ENCODE measurements around the gene NIFK.

DNA sequence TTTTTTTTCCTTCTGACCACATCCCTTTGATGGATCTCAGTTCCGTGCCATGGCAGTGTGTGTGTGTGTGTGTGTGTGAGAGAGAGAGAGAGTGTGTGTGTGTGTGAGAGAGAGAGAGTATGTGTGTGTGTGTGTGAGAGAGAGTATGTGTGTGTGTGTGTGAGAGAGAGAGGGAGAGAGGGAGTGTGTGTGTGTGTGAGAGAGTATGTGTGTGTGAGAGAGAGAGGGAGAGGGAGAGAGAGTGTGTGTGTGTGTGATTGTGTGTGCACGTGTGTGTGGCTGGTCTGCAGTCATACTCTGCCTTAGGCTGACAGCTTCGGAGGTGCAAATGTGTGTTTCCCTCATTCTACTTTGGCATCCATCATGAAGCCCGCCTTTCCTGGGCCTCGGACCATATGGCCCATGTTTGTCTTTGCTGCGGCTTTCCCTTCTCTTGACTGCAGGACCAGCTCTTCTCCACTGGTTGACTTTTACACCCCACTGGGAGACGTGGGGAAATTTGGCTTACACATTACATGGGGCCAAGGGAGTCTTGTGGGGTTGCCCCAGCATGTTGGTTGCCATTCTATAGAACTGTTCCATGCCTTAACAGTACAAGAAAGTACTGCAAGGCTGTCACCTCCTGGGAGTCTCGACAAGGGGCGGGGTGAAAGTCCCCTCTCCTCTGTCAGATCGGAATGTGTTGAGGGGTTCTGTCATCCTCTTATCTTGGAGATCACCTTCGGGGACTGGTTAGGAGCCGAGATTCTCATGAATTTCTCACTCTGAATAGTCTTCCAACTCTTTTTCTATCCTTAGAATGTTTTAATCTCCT is 40.4 kb upstream of the NIFK start:
- TF ChIP-seq, protein P1, sequence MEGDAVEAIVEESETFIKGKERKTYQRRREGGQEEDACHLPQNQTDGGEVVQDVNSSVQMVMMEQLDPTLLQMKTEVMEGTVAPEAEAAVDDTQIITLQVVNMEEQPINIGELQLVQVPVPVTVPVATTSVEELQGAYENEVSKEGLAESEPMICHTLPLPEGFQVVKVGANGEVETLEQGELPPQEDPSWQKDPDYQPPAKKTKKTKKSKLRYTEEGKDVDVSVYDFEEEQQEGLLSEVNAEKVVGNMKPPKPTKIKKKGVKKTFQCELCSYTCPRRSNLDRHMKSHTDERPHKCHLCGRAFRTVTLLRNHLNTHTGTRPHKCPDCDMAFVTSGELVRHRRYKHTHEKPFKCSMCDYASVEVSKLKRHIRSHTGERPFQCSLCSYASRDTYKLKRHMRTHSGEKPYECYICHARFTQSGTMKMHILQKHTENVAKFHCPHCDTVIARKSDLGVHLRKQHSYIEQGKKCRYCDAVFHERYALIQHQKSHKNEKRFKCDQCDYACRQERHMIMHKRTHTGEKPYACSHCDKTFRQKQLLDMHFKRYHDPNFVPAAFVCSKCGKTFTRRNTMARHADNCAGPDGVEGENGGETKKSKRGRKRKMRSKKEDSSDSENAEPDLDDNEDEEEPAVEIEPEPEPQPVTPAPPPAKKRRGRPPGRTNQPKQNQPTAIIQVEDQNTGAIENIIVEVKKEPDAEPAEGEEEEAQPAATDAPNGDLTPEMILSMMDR (IDR thresholded peaks at IDR 0.05): no peak
- TF ChIP-seq EZH2 (IDR thresholded peaks at IDR 0.05; ENCODE audit: borderline replicate concordance, insufficient read depth, low read depth, low read length, poor library complexity, severe bottlenecking): no peak
